Kidney epithelial cell (primary cell): Measurements from ENCODE around the gene DNAJB7. TPM values are rescaled to one million over a fixed set of nuclear protein-coding genes. Genes with fewer than 3 reads are reported as not detected.
A peak's percentile ranks its signal among the peaks of the same experiment; 100 is the strongest.
"Not testable (repeated sequence)": the region's sequence is repeated elsewhere in the genome, so short reads cannot be mapped to it uniquely, and the experiment has no call there.

ENCODE experiments used
- DNase-seq: peaks from one replicate; pipeline ENCODE4 v3.0.0-alpha.2; 2010; ENCODE audit warnings: low read depth
- H3K27me3 ChIP-seq: 2 replicates; pipeline ENCODE4 v1.6.0; 2011; ENCODE audit warnings: low read length; ENCODE audit not compliant: control insufficient read depth, insufficient read depth
- H3K36me3 ChIP-seq: 2 replicates; pipeline ENCODE4 v1.5.1; 2011; ENCODE audit warnings: low read length; ENCODE audit not compliant: control insufficient read depth, insufficient read depth
- H3K4me3 ChIP-seq: 2 replicates; pipeline ENCODE4 v1.5.1; 2011; ENCODE audit warnings: low read depth, mild to moderate bottlenecking, control low read depth, low read length
- total RNA-seq: library from RNA; depleted of rRNA; stranded (reverse); fragments of >200 nt; gene quantifications from 2 replicates; pipeline ENCODE4 v1.2.3, GENCODE V29; 2015
- TF ChIP-seq, protein P1 (sequence below): IDR thresholded peaks from 2 replicates; pipeline ENCODE4 v1.5.1; 2011; ENCODE audit warnings: mild to moderate bottlenecking, moderate library complexity, low read length, control low read depth, inconsistent platforms; ENCODE audit not compliant: insufficient read depth, poor library complexity, severe bottlenecking

Gene DNAJB7
- total RNA-seq, 1 donor from 2014 or later, result not detected

- H3K4me3 ChIP-seq, result no peak overlapping the region
- H3K27me3 ChIP-seq, result no peaks in the 10 kb centered on the region
- TF ChIP-seq, protein P1, sequence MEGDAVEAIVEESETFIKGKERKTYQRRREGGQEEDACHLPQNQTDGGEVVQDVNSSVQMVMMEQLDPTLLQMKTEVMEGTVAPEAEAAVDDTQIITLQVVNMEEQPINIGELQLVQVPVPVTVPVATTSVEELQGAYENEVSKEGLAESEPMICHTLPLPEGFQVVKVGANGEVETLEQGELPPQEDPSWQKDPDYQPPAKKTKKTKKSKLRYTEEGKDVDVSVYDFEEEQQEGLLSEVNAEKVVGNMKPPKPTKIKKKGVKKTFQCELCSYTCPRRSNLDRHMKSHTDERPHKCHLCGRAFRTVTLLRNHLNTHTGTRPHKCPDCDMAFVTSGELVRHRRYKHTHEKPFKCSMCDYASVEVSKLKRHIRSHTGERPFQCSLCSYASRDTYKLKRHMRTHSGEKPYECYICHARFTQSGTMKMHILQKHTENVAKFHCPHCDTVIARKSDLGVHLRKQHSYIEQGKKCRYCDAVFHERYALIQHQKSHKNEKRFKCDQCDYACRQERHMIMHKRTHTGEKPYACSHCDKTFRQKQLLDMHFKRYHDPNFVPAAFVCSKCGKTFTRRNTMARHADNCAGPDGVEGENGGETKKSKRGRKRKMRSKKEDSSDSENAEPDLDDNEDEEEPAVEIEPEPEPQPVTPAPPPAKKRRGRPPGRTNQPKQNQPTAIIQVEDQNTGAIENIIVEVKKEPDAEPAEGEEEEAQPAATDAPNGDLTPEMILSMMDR, result no peak
- DNase-seq, result no peak
- H3K36me3 ChIP-seq, result no peaks in the 10 kb centered on the region
Measured at GRCh38 chr22:40834619-40835018, 27.3 kb downstream of the DNAJB7 start.

DNA sequence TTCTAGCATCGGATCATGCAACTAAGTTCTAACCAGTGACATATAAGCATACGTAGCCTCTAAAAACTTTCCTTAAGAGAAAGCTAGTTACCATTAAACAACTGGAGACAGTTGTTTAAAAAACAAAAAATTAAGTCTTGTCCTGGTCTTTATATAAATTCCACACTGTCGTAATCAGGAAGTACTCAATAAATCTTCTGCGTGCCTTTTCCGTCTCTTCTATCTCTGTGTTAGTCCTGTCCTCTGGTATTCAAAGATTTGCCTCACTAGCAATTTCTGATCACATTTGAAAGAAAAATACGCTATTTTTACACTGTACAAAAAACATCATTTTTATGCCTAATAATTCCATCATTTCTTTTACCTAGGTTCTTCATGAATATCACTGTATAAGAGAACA lies 32.8 kb downstream of the DNAJB7 start:
- TF ChIP-seq, protein P1, result no peak
- Histone ChIP-seq H3K27me3 (no peaks in the 10 kb centered on the region), H3K4me3 (no peak overlapping the region), H3K36me3 (no peaks in the 10 kb centered on the region)
- DNase-seq, result no peak

GRCh38 chr22:40826984-40827741 lies 34.8 kb downstream of the DNAJB7 start:
- Histone ChIP-seq H3K27me3 (no peaks in the 10 kb centered on the region), H3K36me3 (no peaks in the 10 kb centered on the region), H3K4me3 (no peak overlapping the region)
- no peak for DNase-seq
- TF ChIP-seq, protein P1, result no peak

GRCh38 chr22:40826292-40826691 lies 35.6 kb downstream of the DNAJB7 start:
- H3K4me3 ChIP-seq, H3K36me3 ChIP-seq, H3K27me3 ChIP-seq, DNase-seq: not testable (repeated sequence)

DNA sequence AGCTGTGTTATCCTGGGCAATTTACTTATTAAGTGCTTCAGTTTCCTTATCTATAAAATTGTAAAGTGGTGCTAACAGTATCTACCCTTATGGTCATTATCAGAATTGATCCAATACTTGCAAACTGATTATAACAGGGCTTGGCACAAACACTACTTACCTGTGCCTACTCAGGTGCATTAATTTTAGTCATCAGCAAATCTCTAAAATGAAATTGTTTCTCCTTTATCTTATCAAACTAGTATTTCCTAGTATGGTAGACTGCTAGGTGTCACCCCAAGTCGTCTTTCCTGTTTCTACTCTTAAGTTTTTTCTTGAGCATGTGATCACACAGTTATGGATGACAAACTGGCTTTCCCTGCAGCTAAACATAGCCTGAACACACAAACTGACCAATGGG lies 38.5 kb downstream of the DNAJB7 start:
- H3K4me3 ChIP-seq, result no peak overlapping the region
- no peaks in the 10 kb centered on the region for H3K36me3 ChIP-seq
- DNase-seq, result no peak
- H3K27me3 ChIP-seq, result no peaks in the 10 kb centered on the region
- TF ChIP-seq, protein P1, result no peak

DNA sequence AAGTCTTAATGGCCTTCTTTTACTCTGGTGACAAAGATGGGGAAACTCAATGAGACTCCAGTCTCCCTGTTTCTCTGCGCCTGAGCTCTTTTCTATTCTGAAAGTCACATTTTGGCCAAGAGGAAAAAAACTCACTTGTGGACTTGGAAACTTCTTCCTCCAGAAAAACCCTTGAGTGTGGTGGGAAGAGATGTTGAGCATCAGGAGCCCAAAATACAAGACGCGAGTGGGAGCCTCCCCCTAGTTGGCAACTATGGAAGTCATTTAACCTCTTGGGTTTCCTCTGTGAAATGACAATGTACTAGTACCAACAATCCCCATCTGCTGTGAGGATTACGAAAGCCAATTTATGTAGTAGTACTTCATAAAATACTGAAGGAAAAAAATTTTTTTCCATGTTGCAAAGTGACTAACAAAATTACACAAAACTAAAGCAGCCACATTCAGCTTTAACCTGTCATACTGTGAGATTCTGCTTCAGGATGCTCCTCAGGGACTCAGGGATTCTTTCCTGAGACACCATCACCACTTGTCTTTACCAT lies 42.2 kb downstream of the DNAJB7 start:
- peak overlapping the region; percentile 93 for H3K4me3 ChIP-seq
- TF ChIP-seq, protein P1, result no peak
- H3K27me3 ChIP-seq, result no peaks in the 10 kb centered on the region
- no peak for DNase-seq
- H3K36me3 ChIP-seq, result no peaks in the 10 kb centered on the region
